NCI-H446 (cell line): ENCODE measurements around the gene SLC35F3.
"Not testable (repeated sequence)": the region's sequence is repeated elsewhere in the genome, so short reads cannot be mapped to it uniquely, and the experiment has no call there.

ENCODE experiments used
- DNase-seq, 2 experiments: peaks; one replicate each; lab custom pipeline; 2025; lab: John Stamatoyannopoulos, UW

SLC35F3 gene

DNA sequence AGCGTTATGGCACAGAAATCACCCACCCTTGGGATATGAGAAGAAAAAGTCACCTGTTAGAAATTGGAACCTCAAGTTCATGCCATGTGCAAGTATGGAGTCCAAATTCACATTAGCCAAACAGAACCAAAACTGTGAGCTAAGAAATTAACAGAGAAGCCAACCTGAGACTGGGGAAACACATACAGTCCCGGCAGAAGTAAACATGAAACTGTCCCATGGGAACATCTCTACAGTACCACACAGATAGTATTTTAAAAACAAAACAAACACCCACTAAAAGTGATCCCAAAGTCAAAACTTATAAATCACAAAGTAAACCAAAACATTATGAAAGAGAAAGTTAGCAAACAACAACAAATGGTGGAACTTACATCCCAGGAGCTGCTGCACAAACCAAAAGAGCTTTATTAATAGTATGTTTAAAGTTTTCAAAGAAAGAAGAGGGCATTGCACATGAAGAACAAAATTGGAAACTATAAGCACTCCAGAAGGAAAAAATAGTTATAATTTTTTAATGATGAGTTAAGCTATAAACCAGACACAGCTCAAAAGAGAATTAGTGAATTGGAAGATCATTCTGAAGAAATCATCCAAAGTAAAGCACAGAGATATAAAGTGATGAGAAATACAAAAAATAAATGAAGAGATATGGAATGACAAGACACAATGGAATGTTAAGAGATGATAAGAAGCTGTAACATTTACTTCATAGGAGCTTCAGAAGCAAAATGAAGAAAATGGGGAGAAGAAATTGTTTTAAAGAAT lies 385.2 kb downstream of the SLC35F3 start:
- no peak for DNase-seq

DNA sequence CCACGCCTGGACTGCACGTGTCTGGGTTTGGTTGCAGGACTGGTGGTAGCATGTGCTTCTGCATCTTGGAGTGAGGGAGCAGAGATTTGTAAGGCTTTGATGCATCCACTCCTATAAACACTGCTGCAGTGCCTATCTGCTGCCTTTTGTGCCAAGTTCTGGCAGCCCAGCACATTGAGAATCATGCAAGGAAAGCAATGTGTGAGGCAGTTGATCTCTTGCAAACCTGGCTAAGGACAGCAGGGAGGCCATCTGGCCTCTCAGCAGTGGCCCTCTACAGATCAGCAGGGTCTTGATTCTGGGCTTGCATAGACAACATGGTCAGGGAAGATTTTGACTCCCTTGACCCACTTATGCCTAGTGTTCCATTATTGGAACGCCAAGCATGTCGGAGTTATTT lies 387.5 kb downstream of the SLC35F3 start:
- peak in 1 of 2 experiments; percentile 37 for DNase-seq

DNA sequence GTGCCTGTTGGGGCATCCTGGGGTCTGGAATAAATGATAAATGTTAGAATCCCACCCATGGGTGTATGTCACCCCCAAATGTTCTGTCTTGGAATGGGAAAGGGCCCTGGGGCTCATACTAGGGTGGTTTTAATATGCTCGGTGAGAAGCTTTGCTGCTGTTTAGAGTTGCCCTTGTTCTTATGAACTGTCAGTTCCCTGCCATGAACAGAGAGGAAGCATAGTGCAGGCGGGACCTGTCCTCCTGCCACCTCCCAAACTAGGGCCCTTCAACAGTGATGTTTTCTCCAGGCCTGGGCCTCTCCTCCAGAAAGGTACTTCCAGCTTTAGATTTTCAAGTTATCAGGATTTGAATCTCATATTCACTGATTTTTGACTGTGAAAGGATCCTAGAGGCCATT lies 388.1 kb downstream of the SLC35F3 start:
- DNase-seq: no peak

DNA sequence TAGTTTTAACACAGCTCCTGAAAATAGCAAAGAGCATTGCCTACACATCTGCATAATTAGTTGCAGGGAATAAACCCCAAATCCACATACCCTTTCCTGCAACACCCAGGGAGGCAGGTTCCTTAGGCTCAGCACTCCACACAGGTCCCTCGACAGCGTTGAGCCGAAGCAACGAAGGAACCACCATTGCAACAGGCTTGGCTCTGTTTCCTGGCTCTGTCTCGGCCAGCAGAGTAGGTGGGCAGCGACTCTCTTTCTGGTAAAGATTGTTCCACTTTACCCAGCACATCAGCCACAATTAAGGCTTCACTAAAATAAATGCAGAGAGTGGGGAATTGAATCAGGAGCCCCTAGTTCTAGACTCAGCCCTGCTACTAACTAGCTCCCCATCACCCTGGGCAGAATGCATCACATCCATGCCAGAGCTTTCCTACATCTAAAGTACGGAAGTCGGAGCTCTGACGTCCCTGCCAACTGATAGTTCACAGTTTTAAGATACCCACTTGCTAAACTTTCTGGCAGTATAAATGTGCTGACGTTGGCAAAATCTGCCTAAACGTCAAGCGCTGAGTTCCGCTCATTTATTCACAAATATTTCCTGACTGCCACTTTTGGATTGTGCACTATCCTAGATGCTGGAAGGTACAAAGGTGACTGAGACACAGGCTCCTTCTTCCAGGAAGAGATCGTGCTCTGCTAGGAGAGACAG lies 389.8 kb downstream of the SLC35F3 start:
- no peak for DNase-seq

DNA sequence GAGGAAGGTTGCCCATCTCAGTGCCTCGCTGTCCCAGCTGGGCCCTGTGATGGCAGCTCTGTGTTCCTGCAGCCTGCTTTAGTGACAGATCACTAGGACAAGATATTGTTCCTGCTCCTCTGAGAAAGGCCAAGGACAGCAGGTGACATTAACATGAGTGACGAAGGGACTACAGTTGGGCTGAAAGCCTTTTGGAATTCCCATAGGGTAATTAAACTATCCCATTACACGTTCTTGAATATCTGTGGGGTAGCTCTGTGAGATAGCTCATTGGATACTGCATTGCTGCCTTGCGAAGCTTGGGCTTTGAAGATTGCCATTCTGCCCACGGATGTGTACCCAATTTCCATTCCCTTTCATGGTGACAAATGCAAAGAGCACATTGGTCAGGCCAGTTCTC lies 390.6 kb downstream of the SLC35F3 start:
- DNase-seq: no peak

DNA sequence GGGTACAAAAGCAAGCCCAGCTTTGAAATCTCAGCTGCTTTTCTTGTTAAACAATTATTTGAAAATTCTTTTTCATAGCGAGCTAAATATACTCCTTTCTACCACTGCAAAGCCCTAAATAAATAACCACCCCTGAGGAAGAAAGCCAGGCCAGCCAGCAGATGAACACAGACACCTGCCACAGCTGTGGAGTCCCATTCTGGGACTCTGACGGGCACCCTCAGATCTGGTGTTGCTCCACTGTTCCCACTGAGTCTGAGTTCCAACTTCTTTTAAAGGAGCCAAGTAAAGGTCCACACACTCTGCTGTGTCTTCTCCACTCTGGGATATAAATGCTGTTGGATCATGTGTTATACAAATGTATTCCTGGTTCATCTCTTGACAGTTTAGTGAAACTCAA lies 391.1 kb downstream of the SLC35F3 start:
- DNase-seq: no peak

DNA sequence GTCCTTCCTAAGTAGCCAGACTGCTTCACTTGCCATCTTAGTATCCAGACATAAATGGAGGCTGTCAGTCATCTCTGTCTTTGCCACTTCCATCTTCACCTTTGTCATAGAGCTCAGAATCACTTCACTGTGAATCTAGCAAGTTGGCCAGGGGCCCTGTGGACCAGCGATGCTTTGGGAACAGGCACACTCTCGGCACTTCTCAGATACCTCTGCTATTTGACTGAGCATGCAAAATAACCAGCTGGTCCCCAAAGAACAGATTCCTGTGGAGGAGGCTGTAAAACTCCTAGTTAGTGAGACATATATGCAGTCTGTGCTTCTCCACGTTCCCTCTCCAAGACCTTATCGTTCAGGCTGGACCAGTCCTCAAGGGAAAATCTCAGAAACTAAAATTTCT lies 392.0 kb downstream of the SLC35F3 start:
- no peak for DNase-seq

DNA sequence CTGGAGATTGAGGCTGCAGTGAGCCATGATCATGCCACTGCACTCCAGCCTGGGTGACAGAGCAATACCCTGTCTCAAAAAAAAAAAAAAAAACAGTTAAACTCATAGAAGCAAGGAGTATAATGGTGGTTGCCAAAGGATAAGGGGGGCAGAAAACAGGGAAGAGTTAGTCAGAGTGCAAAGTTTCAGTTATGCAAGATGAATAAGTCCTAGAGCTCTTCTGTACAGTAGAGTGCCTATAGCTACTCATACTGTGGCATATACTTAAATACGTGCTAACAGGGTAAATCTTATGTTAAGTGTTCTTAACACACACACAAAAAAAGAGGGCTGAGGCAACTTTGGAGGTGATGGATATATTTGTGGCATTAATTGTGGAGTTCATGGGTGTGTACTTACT lies 393.2 kb downstream of the SLC35F3 start:
- DNase-seq: no peak

DNA sequence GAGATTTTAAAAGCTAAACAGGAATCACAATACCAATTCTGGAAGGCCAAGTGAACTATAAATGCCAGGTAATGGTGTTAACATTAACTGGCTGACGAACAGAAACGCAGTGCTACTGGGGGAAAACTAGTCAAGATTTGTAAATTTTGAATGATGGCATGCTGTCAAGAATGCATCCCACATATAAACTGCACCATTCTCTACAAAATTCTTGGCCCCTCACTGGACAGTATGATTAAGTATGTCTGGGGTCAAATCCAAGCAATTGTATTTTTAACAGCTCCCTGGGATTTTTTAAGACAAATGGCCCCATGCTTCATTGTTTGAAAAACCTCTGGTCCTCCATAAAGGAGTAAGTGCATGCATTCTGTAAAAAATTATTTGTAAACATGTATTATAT lies 395.6 kb downstream of the SLC35F3 start:
- DNase-seq: no peak

DNA sequence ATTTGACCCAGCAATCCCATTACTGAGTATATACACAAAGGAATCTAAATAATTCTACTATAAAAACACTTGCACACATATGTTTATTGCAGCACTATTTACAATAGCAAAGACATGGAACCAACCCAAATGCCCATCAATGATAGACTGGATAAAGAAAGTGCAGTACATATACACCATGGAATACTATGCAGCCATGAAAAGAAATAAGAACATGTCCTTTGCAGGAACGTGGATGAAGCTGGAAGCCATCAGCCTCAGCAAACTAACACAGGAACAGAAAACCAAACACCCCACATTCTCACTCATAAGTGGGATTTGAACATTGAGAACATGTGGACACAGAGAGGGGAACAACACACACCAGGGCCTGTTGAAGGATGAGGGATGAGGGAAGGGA lies 397.2 kb downstream of the SLC35F3 start:
- DNase-seq: not testable (repeated sequence)

DNA sequence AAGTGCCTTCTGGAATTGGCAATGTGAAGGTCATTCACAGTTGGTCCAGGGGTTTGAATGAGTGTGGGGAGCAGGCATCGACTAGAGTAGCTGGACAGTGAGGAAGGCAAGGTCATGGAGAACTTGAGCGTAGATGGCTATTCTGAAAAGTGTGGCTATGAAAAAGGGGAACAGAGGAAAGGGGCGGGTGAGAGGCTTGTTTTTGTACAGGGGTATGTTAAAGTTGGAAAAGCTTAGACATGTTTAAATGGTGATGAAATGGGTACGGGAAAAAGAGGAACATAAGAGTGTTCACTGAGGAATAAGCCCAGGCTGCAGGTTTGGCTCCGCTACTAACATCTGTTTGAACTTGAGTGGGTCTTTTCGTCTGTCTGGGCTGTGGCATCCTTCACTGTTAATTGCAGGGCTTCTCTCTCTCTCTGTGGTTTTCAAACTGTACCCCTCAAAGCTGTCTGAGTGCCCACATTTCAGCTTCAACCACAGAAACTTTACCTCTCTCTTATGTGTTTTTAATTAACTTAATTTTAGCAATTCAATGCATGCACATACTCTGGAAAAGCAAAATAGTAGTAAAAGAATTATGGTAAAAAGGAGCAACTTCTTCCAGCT lies 398.0 kb downstream of the SLC35F3 start:
- DNase-seq: no peak

DNA sequence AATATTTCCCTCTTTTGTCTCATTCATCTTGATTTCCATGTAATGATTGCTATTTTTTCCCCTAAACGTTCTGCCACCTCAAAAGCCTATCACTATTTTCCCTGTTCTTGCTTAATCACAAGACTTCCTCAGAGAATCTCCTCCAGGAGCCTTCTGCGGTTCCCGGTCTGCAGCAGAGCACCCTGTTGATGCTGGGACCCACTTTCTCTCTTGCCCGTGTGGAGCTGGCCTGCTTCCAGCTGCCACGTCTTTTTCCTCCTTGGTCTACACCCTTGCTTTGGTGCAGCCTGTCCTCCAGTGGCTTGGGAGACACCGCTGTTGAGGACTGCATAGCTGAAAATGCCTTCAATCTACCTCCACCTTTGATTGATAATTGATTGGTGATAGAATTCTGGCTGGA lies 398.8 kb downstream of the SLC35F3 start:
- DNase-seq: no peak

DNA sequence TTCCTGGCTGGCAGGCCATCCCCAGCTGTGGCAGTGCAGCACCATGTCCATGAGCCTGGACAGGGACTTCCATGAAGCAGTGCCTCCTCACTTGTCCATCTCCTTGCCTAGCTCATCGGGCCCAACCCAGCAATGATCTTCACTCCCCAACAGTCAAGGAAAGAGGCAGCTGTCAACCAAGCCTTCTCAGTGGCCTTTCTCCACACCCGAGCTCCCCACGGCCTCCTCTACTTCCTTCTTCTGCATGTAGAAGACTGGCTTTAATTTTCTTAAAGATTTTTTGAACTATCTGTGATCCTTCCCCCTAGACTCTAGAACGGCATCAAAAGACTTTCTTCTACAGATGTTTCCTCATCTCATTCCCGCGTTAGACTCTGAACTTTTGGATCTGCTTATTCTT lies 403.2 kb downstream of the SLC35F3 start:
- no peak for DNase-seq

DNA sequence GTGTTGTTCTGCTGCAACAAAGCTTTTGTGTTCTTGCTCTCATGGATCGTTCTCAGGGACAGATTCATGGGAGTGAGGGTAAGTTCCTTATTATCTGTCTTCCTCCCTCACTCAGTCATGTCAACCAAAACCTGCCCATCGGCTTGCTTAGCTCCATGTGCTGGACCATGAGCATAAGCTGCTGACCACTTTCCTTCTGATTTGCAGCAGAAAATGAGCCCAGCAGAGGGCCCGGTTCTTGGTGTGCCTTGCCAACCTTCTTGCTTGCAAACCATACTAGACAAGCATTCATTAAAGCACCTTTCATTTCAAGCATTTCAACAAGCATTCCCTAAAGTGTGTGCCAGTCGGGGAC lies 404.7 kb downstream of the SLC35F3 start:
- DNase-seq: no peak

DNA sequence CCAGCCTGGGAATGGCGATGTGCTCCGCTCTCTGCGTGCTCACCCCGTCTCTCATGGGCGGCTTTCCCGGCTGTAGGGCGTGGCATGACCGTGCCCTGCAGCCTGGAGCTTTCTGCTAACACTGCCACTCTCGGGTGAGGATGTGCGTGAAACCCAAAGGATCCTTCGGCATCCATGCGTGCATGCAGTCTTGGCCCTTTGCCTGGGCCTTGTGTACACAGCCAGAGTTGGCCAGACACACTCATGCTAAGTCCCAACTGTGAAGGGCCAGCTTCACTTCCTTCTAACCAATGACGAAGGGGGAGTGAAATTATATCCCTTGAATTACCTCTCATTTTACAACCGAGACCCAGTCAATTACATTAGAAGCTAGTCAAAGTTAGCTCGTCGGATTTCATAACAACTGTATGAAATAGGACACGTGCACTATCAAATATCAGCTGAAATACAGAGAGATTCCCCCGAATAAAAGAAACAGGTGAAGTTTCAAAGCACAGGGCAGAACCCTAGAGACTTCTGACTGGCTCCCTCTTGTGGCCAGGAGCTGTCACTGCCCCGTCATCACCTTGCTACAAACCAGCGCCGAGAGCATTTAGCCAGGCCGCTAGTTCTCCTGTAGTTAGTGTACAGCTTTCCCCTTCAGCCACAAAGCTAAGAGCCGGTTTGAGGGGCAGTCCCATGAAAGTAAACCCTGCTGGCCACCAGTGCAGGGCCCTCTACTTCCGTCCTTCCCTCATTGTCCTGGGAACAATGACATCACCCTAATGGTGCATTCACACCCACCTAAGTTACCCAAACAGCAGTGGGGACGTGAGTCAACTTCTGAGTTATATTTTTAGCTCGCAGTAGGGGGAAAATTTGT lies 405.4 kb downstream of the SLC35F3 start:
- peak; percentile 64 to 75 for DNase-seq

DNA sequence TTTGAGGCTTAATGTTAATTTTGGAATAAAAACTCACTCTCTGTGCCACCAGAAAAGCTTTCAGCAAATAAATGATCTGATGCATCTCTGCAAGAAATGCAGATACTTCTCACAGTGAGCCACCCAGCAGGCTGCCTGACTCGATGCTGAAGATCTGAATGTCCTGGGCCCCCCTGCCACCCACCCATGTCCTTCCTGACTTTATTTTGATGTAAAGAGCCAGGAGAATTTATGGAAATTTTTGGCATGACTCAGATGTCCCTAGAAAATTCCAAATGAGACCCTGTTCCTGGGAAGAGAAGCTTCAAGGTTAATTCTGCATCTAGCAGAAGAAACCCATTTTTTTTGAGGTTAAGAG lies 406.0 kb downstream of the SLC35F3 start:
- no peak for DNase-seq

DNA sequence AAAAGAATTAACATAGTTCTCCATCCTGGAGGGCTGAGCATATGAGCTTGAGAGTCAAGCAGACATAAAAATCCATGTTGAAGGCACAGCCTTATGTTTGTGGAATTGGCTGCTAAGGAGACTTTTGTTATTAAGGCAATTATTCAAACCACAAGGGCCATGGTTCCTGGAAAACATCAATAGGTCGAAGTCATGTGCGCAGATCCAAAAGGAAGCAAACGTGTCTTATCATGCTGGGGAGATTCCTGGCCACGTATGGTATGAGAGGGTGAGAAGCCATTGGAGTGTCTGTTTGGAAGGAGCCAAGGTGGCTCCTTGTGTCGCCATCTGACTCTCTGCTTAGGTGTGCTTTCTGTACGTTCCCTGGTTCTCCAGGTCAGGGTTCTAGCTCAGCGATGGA lies 406.9 kb downstream of the SLC35F3 start:
- DNase-seq: no peak

DNA sequence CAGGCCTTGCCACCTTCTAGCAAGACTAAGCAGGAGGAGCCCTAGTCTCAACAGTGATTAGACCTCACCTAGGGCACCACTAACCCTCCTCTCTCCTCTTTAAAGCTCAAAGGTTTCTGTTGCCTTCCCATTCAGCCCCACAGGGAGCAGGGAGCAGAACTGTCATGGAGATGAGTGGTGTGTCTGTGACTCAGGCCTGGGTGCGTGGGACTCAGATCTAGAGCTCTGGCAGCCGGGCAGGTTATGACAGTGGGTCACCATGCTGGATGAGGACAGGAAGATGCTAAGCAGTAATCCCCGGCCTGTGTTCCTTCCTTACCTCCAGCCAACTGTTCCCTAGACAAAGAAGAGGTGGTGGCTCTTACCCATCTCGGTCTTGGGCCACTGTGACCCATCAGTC lies 408.7 kb downstream of the SLC35F3 start:
- DNase-seq: no peak

DNA sequence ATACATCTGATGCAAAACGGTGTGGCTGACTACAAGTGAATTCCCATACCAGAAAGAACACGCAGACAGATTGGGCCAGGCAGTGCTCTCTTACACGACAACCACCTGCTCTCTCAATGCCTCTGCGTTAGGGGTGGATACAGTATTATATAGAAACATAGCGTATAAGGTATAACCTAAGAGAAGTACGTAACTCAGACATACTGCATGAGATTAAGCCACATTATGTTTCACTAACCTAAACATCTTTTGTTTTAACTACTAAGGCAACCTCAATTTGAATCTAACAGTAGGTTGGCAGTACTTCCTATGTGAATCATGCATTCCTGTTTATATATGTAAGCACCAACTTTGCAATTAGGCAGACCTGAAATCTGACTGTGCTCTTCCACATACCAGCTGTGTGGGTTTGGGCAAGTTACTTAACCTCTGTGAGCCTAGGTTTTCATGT lies 410.6 kb downstream of the SLC35F3 start:
- no peak for DNase-seq

DNA sequence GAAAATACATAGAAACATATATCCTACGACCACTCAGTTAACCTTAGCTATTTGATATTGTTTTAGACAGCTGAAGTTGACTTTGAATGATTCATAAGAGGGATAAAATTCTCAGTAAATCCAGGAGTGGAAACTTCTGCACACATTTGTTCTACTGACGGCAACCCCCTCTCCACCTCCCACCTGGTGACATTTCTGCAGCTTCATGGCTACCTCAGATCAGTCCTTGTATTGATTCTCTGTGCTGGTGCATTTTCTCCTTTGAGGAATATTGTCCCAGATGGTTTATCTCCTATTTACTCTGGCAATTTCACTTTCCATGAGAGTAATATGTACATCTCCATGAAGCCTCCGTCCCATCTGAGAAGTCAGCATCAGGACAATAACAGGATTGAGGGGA lies 411.1 kb downstream of the SLC35F3 start:
- DNase-seq: no peak

DNA sequence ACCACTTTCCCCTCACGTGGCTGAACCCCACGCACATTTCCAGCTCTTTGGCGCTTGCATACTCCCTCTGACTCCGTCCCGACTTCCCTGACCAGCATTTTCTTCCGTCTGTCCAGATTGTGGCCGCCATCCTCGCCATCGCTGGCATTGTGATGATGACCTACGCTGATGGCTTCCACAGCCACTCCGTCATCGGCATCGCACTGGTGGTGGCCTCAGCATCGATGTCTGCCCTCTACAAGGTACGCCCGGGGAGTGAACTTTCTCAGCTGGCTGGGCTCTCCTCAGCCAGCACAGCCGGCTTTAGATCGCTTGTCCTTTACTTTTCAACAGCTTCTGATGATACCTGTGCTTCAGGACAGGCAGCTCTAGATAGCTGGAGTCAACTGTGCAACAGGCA lies 412.0 kb downstream of the SLC35F3 start:
- no peak for DNase-seq

DNA sequence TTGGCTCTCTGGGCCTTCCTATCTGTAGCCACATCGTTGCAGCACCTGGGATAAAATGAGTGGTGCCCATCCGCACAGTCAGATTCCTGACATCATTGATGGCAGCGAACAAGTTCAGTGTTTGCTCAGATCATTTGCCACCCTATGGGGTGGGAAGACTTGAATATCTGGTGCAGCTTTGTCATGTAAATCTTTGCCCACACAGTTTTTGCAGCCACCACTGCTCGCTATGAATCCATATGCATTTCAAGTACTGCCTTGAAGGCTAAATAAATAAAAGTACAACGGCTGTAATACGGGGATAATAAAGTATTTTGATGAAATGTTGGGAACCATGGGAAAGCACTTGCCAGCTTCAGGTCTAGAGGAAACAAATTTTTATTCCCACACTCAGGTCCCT lies 412.5 kb downstream of the SLC35F3 start:
- no peak for DNase-seq

DNA sequence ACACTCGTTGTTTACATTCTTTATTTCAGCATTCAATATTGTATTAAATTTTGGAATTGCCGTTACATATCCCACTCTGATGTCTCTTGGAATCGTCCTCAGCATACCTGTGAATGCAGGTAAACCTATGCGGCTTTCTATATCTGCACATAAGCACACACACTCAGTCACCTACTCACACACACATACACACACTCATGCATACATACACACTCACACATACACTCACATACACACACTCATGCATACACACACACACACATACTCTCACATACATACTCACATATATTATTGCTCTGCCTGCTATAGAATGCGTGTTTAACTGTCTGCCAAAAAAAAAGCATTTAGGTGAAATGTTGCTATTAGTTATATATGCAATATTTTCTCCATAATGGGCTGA lies 415.6 kb downstream of the SLC35F3 start:
- no peak for DNase-seq
